K562 (cell line): ENCODE measurements around the gene IDI1. TPM values are rescaled to one million over a fixed set of nuclear protein-coding genes. Genes with fewer than 3 reads are reported as not detected.

Experiments
- ATAC-seq: fragments of 200-7000 bp; cut with Tn5 transposase; 3 replicates; pipeline ENCODE4 v1.9.1; 2020; ENCODE audit warnings: moderate library complexity
- BruUV-seq: library from RNA; stranded (reverse); fragments of 400-500 nt; replicated peaks from 2 replicates; lab custom pipeline; 2021; lab: Mats Ljungman, UMichigan
- CTCF ChIA-PET: fragments of 300-600 bp; formaldehyde crosslinking; extraction: SDS; loops from one replicate; lab custom pipeline; 2021; ENCODE audit warnings: low intra/inter-chr PET ratio; lab: Yijun Ruan, JAX
- POLR2A ChIA-PET: fragments of 300-600, 350-650 bp; sonication (Branson Sonifier 250); formaldehyde crosslinking; extraction: SDS; loops from one replicate; lab custom pipeline; 2021; ENCODE audit warnings: antibody characterized with exemption, inconsistent platforms; lab: Yijun Ruan, JAX
- DNase-seq, 4 experiments: peaks; one replicate each; pipeline versions ENCODE4 v3.0.0 to v3.0.0-alpha.2; 2011 to 2018; ENCODE audit warnings: low spot score in 3 of 4, mixed read lengths in 3 of 4; ENCODE audit errors: extremely low read depth in 1 of 4
- FAIRE-seq: peaks from 2 replicates; lab custom pipeline; 2011; peaks lifted over from hg19 to GRCh38; lab: Jason Lieb, UNC
- H2AFZ ChIP-seq: 2 replicates; pipeline ENCODE4 v1.6.0; 2011; ENCODE audit warnings: low read depth, low read length, control low read depth, inconsistent platforms
- H3K27ac ChIP-seq: fragments of 200-600 bp; 3 replicates; pipeline ENCODE4 v1.8.0; 2011; ENCODE audit warnings: low read depth, mild to moderate bottlenecking, control low read depth, inconsistent platforms, low read length, moderate library complexity, mixed read lengths; ENCODE audit errors: extremely low read depth
- H3K27me3 ChIP-seq, 2 experiments: fragments of 300-600 bp in 1 of 2; 2 replicates in 1 of 2; 3 replicates in 1 of 2; pipeline versions ENCODE4 v1.6.0 to v1.8.0; 2011; ENCODE audit warnings: inconsistent platforms in 2 of 2, low read length in 2 of 2, mild to moderate bottlenecking in 1 of 2, mixed read lengths in 1 of 2, moderate library complexity in 1 of 2; ENCODE audit not compliant: control insufficient read depth in 2 of 2, insufficient read depth in 2 of 2
- H3K36me3 ChIP-seq: fragments of 300-600 bp; 3 replicates; pipeline ENCODE4 v1.8.0; 2011; ENCODE audit warnings: mild to moderate bottlenecking, low read length, inconsistent platforms; ENCODE audit not compliant: control insufficient read depth, insufficient read depth
- H3K4me1 ChIP-seq, 2 experiments: fragments of 200-600 bp in 1 of 2; replicated peaks in 1 of 2; 2 replicates in 1 of 2; 3 replicates in 1 of 2; pipeline versions ENCODE4 v1.5.1 to v1.8.0; 2011; ENCODE audit warnings: inconsistent platforms in 2 of 2, low read length in 2 of 2, mild to moderate bottlenecking in 1 of 2, mixed read lengths in 1 of 2, moderate library complexity in 1 of 2; ENCODE audit not compliant: control insufficient read depth in 2 of 2, insufficient read depth in 2 of 2
- H3K4me2 ChIP-seq: 2 replicates; pipeline ENCODE4 v1.6.1; 2011; ENCODE audit warnings: low read length, control low read depth, inconsistent platforms, mixed read lengths; ENCODE audit not compliant: insufficient read depth
- H3K4me3 ChIP-seq: fragments of 200-600 bp; sonication (generic), shearing (Covaris generic); 2 replicates; pipeline ENCODE4 v1.5.1; 2016; ENCODE audit warnings: control low read depth, inconsistent platforms
- H3K79me2 ChIP-seq: fragments of 200-600 bp; 3 replicates; pipeline ENCODE4 v1.8.0; 2011; ENCODE audit warnings: low read length, inconsistent platforms; ENCODE audit not compliant: control insufficient read depth, insufficient read depth
- H3K9ac ChIP-seq, 2 experiments: 2 replicates each; pipeline versions ENCODE4 v1.6.0 to v1.6.1; 2011; ENCODE audit warnings: low read depth in 2 of 2, low read length in 2 of 2, control low read depth in 1 of 2, inconsistent platforms in 1 of 2, mild to moderate bottlenecking in 1 of 2, mixed read lengths in 1 of 2; ENCODE audit not compliant: insufficient read depth in 1 of 2
- H3K9me1 ChIP-seq: one replicate; pipeline ENCODE4 v1.6.0; 2011; ENCODE audit warnings: inconsistent platforms, mild to moderate bottlenecking, low read length, moderate library complexity; ENCODE audit not compliant: control insufficient read depth, insufficient read depth
- H3K9me3 ChIP-seq: replicated peaks from 2 replicates; pipeline ENCODE4 v1.5.1; 2011; ENCODE audit warnings: low read depth, low read length, inconsistent platforms; ENCODE audit not compliant: control insufficient read depth, insufficient read depth
- H4K20me1 ChIP-seq: replicated peaks from 2 replicates; pipeline ENCODE4 v1.6.1; 2011; ENCODE audit warnings: low read length, inconsistent platforms, mixed read lengths; ENCODE audit not compliant: control insufficient read depth, insufficient read depth
- CREBBP ChIP-seq: IDR thresholded peaks from one replicate; pipeline ENCODE4 v1.6.1; 2012; ENCODE audit warnings: low read depth, mild to moderate bottlenecking, control low read depth, inconsistent platforms, low read length
- CSDE1 ChIP-seq, 2 experiments: fragments of 450-650 bp; IDR thresholded peaks; 2 replicates each; pipeline ENCODE4 v1.6.1; 2016; ENCODE audit warnings: mild to moderate bottlenecking in 1 of 2
- ETV6 ChIP-seq, 3 experiments: fragments of 150-350 bp in 1 of 3; sonication (generic) in 1 of 3; formaldehyde crosslinking in 1 of 3; IDR thresholded peaks; 2 replicates each; pipeline versions ENCODE4 v1.6.1 to v1.8.0; 2014 to 2022; ENCODE audit warnings: borderline replicate concordance in 2 of 3, low read depth in 2 of 3, antibody characterized with exemption in 1 of 3, low read length in 1 of 3, mild to moderate bottlenecking in 1 of 3, missing genetic modification reagents in 1 of 3
- HDAC1 ChIP-seq, 2 experiments: fragments of 450-650 bp; IDR thresholded peaks; 2 replicates each; pipeline ENCODE4 v1.6.1; 2016 to 2017; ENCODE audit warnings: inconsistent platforms in 1 of 2, mild to moderate bottlenecking in 1 of 2, moderate library complexity in 1 of 2
- HDAC2 ChIP-seq: fragments of 450-650 bp; IDR thresholded peaks from 2 replicates; pipeline ENCODE4 v1.6.1; 2016; ENCODE audit warnings: mild to moderate bottlenecking
- JUNB ChIP-seq: fragments of 450-650 bp; formaldehyde crosslinking; conservative IDR thresholded peaks from 2 replicates; pipeline ENCODE4 v1.4.0; 2020; ENCODE audit warnings: mild to moderate bottlenecking
- MXI1 ChIP-seq: IDR thresholded peaks from 2 replicates; pipeline ENCODE4 v1.6.1; 2011; ENCODE audit warnings: low read depth, mild to moderate bottlenecking, improper control_type of control experiment, low read length
- NR2C2 ChIP-seq, 2 experiments: fragments of 200-800 bp in 1 of 2; sonication (Bioruptor generic) in 1 of 2; sonication (generic) in 1 of 2; formaldehyde crosslinking in 1 of 2; IDR thresholded peaks; 2 replicates each; pipeline versions ENCODE4 v1.6.1 to v1.8.0; 2016 to 2022; ENCODE audit warnings: mild to moderate bottlenecking in 1 of 2, missing compliant biosample characterization in 1 of 2, missing genetic modification characterization in 1 of 2, missing genetic modification reagents in 1 of 2
- PHB ChIP-seq: fragments of 250-450 bp; sonication (Bioruptor Pico); IDR thresholded peaks from 2 replicates; pipeline ENCODE4 v1.5.0; 2021
- RBFOX2 ChIP-seq: fragments of 200-400 bp; formaldehyde crosslinking; IDR thresholded peaks from 2 replicates; pipeline ENCODE4 v1.6.1; 2017; ENCODE audit warnings: low read depth, mild to moderate bottlenecking, low read length, moderate library complexity
- SAP30 ChIP-seq: fragments of 200-600 bp; sonication (generic); IDR thresholded peaks from 2 replicates; pipeline ENCODE4 v1.6.1; 2012; ENCODE audit warnings: borderline replicate concordance, low read depth, mild to moderate bottlenecking, moderate library complexity, low read length, control low read depth, inconsistent platforms; ENCODE audit not compliant: insufficient read depth, poor library complexity, severe bottlenecking
- TCF3 ChIP-seq: sonication (generic); formaldehyde crosslinking; IDR thresholded peaks from 2 replicates; pipeline ENCODE4 v1.4.0; 2020; ENCODE audit warnings: mild to moderate bottlenecking, missing genetic modification reagents
- ZNF41 ChIP-seq: fragments of 250-450 bp; sonication (Bioruptor Pico); conservative IDR thresholded peaks from 2 replicates; pipeline ENCODE4 v1.4.0; 2020; ENCODE audit warnings: mild to moderate bottlenecking
- ZNF695 ChIP-seq: fragments of 450-650 bp; formaldehyde crosslinking; IDR thresholded peaks from 2 replicates; pipeline ENCODE4 v1.4.0; 2020; ENCODE audit warnings: mild to moderate bottlenecking, moderate library complexity
- WGBS: fragments of 100-300 bp; shearing (Covaris generic); methylation state at CpG from one replicate; pipeline ENCODE4 v1.1.6; 2016; ENCODE audit warnings: low coverage, mixed read lengths; ENCODE audit not compliant: insufficient coverage; ENCODE audit errors: missing lambda C conversion rate; 5-methylcytosine and 5-hydroxymethylcytosine counted together
- in situ Hi-C: fragments of 300-500 bp; cut with MboI; formaldehyde crosslinking; loops from 4 replicates; pipeline ENCODE4 v1.15.0; 2018; ENCODE audit warnings: inconsistent platforms, mixed read lengths
- intact Hi-C: fragments of 100-400 bp; cut with micrococcal nuclease; formaldehyde crosslinking; loops from 2 replicates; pipeline ENCODE4 v1.14.2; 2022
- polyA plus RNA-seq, 8 experiments: library from polyadenylated mRNA; depleted of rRNA in 4 of 8; stranded (reverse) in 5 of 8; unstranded in 3 of 8; fragments of >200 nt; fragmentation: Nextera tagmentation in 2 of 8; fragmentation: Illumina TruSeq in 1 of 8; extraction: Ambion mirVana in 2 of 8; extraction: Trizol in 1 of 8; gene quantifications; 2 replicates each; pipeline versions ENCODE4 v1.2.1 to v1.2.3, GENCODE V29; 2011 to 2014; ENCODE audit warnings: inconsistent platforms in 1 of 8, missing spikeins in 1 of 8
- total RNA-seq, 7 experiments: library from RNA; depleted of rRNA in 6 of 7; stranded (reverse); fragments of >200 nt in 6 of 7; fragmentation: Illumina TruSeq in 2 of 7; extraction: Trizol in 2 of 7; gene quantifications; 2 replicates each; pipeline versions ENCODE4 v1.2.1 to v1.2.3, GENCODE V29; 2011 to 2021; ENCODE audit warnings: low replicate concordance in 1 of 7
- TF ChIP-seq, protein P1 (sequence below), 2 experiments: IDR thresholded peaks; 2 replicates each; pipeline ENCODE4 v1.6.1; 2012; ENCODE audit warnings: improper control_type of control experiment in 2 of 2, low read depth in 2 of 2, low read length in 2 of 2, borderline replicate concordance in 1 of 2
- TF ChIP-seq, protein P2 (sequence below): fragments of 450-650 bp; IDR thresholded peaks from 2 replicates; pipeline ENCODE4 v1.6.1; 2016; ENCODE audit warnings: borderline replicate concordance

Gene IDI1
- total and polyA plus RNA-seq, 9 of the 15 experiments (the other 6 are each of a cell fraction or from before 2014, with no cell fraction given) = 70.0 to 265 (median 119) TPM

DNA sequence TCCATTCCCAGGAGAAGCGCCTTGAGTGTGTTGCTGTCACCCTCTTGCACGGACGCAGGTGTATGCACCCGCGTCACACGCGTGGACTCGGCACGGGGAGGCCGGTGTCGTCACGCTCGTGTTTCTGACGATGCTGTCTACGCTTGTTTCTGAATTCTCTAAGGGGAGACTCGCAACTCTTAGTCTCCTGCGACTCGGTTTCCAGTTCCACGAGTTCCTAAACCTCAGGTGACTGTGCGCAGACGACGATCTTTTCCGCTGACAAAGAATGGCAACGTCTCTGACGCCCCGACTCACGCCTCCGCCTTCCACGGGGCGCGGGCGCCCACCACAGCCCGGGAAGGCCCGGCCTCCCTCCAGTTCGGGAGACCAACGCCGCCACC is 579 bp downstream of the IDI1 start (continued):
- TF ChIP-seq, protein P1, sequence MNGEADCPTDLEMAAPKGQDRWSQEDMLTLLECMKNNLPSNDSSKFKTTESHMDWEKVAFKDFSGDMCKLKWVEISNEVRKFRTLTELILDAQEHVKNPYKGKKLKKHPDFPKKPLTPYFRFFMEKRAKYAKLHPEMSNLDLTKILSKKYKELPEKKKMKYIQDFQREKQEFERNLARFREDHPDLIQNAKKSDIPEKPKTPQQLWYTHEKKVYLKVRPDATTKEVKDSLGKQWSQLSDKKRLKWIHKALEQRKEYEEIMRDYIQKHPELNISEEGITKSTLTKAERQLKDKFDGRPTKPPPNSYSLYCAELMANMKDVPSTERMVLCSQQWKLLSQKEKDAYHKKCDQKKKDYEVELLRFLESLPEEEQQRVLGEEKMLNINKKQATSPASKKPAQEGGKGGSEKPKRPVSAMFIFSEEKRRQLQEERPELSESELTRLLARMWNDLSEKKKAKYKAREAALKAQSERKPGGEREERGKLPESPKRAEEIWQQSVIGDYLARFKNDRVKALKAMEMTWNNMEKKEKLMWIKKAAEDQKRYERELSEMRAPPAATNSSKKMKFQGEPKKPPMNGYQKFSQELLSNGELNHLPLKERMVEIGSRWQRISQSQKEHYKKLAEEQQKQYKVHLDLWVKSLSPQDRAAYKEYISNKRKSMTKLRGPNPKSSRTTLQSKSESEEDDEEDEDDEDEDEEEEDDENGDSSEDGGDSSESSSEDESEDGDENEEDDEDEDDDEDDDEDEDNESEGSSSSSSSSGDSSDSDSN (IDR thresholded peaks at IDR 0.05; ENCODE audit: borderline replicate concordance in 1 of 2, low read depth in 2 of 2, low read length in 2 of 2) = no peak
- TF ChIP-seq NR2C2 (CRISPR knock-in tag; IDR thresholded peaks at IDR 0.05) (peak; percentile 52; the same call in 1 of the 2 replicates), NR2C2 (tag; IDR thresholded peaks at IDR 0.05) (no peak), SAP30 (peak; percentile 52), PHB (0 out of 2 replicates have a peak, but pooled peaks have one; percentile 40), CSDE1 (IDR thresholded peaks at IDR 0.05) (no peak), HDAC2 (no peak)

DNA sequence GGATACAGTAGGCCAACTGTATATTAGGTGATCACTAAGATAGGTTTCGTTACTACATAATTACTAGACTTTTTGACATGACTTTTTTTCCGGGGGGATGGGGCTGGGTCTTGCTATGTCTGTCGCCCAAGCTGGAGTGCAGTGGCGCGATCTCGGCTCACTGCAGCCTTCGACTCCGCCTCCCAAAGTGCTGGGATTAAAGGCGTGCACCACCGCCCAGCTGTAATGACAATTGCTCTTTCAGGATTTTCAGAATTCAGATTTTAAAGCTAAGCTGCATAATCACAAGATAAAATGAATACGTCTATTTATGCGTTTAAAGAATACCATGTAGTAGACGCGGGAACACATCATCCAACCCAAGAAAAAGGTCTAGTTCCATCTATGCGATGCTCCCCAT is 982 bp downstream of the IDI1 start:
- Histone ChIP-seq H3K9ac (peak overlapping the region; percentile 89 to 97), H3K4me2 (peak overlapping the region; percentile 100), H3K4me1 (peaks cover 21 to 31% of the 10 kb centered on the region in 2 experiments), H3K27ac (peak overlapping the region; percentile 93), H3K27me3 (no peaks in the 10 kb centered on the region), H3K79me2 (peaks cover 78% of the 10 kb centered on the region), H3K36me3 (peaks cover 66% of the 10 kb centered on the region), H2AFZ (0 out of 2 replicates have a peak overlapping the region, but pooled peaks have one; percentile 43), H3K9me1 (peaks cover 13% of the 10 kb centered on the region), H3K4me3 (peak overlapping the region; percentile 94), H4K20me1 (peaks cover 46% of the 10 kb centered on the region), H3K9me3 (no peaks in the 10 kb centered on the region)
- WGBS = 0% methylated on average over 15 of the region's 15 CpGs
- DNase-seq = peak in 1 of 4 experiments; percentile 63
- no TSS peak for BruUV-seq
- intact Hi-C loops (no loop called here), in situ Hi-C loops (no loop called here)
- no peak for FAIRE-seq
- ATAC-seq = no peak
- POLR2A ChIA-PET = interaction anchor here (0.8 to 3.5 kb wide), 4 partner anchors 11 to 28 kb away, joined by 3 to 25 read pairs (median 6); no protein-coding TSS in a partner anchor
- CTCF ChIA-PET = no interaction called here
- TF ChIP-seq RBFOX2 (no peak), ZNF41 (CRISPR knock-in tag) (peak; percentile 41; the same call in 1 of the 2 replicates), ZNF695 (CRISPR knock-in tag) (no peak), ETV6 (IDR thresholded peaks at IDR 0.05; ENCODE audit: borderline replicate concordance in 1 of 2, low read depth in 2 of 2, low read length in 1 of 2) (no peak), ETV6 (CRISPR knock-in tag; IDR thresholded peaks at IDR 0.05; ENCODE audit: borderline replicate concordance) (0 out of 2 replicates have a peak, but pooled peaks have one; percentile 39), JUNB (CRISPR knock-in tag) (no peak), TCF3 (CRISPR knock-in tag) (peak; percentile 4; the same call in 1 of the 2 replicates), CREBBP (no peak), MXI1 (no peak), HDAC1 (IDR thresholded peaks at IDR 0.05) (peak in 1 of 2 experiments; percentile 9; a peak in 1 of 4 replicates)
- TF ChIP-seq, protein P2, sequence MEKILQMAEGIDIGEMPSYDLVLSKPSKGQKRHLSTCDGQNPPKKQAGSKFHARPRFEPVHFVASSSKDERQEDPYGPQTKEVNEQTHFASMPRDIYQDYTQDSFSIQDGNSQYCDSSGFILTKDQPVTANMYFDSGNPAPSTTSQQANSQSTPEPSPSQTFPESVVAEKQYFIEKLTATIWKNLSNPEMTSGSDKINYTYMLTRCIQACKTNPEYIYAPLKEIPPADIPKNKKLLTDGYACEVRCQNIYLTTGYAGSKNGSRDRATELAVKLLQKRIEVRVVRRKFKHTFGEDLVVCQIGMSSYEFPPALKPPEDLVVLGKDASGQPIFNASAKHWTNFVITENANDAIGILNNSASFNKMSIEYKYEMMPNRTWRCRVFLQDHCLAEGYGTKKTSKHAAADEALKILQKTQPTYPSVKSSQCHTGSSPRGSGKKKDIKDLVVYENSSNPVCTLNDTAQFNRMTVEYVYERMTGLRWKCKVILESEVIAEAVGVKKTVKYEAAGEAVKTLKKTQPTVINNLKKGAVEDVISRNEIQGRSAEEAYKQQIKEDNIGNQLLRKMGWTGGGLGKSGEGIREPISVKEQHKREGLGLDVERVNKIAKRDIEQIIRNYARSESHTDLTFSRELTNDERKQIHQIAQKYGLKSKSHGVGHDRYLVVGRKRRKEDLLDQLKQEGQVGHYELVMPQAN = 0 out of 2 replicates have a peak, but pooled peaks have one; percentile 11
